GM21390 (cell line): ENCODE results near the gene MARCHF10.

Experiments used
- ATAC-seq: cut with Tn5 transposase; IDR thresholded peaks from one replicate; pipeline ENCODE4 v1.9.1; 2021; ENCODE audit not compliant: unreplicated experiment

Gene MARCHF10

DNA sequence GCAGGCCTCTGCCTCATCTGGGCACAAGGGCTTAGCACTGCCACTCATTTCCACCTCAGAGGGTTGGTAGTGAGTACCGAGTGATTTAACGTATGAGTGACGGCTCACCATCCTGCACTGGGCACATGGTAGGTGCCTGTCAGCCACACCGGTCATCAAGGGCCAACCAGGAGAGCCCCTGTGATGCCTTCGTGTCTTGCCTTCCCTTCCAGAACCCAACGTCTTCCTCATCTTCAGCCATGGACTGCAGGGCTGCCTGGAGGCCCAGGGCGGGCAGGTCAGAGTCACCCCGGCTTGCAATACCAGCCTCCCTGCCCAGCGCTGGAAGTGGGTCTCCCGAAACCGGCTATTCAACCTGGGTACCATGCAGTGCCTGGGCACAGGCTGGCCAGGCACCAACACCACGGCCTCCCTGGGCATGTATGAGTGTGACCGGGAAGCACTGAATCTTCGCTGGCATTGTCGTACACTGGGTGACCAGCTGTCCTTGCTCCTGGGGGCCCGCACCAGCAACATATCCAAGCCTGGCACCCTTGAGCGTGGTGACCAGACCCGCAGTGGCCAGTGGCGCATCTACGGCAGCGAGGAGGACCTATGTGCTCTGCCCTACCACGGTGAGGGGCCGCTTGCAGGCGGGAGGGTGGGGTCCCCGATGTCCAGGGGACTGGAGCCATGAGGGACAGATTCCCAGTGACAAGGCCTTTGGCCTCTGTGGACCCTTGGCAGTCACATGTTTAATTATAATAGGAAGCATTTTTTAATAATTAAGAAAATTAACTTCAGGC, 143.6 kb downstream of the MARCHF10 start:
- ATAC-seq, result no peak

DNA sequence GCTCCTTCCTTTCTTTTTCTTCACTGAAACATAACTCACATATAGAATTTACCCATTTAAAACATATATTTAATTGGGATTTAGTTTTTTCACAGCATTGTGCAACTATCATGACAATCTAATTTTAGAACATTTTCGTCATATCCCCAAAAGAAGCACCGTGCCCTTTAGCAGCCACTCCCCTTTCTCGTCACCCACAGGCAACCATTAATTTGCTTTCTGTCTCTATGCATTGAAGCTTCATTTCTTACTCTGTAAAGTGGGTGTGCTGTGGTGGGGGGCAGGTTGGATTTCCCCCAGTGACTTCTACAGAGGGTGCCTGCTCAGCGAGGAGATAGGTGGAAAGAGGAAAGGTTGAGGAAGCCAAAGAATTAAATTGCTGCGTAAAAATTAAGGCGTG, 144.8 kb downstream of the MARCHF10 start:
- no peak for ATAC-seq

DNA sequence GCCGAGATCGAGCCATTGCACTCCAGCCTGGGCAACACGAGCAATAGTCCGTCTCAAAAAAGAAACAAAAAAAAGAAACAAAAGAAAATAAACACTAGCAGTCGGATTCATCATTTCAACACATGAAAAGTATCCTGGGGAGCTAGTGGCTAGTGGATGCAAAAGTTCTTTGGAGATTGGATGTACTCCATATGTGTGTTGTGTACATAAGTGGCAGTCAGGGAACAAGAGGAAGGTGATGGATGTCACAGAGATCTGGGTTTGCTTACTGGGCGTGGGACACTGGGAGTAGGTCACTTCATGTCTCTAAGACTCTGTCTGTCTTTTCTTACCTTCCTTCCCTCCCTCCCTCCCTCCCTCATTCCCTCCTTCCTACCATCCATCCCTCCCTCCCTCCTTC, 145.3 kb downstream of the MARCHF10 start:
- no peak for ATAC-seq

DNA sequence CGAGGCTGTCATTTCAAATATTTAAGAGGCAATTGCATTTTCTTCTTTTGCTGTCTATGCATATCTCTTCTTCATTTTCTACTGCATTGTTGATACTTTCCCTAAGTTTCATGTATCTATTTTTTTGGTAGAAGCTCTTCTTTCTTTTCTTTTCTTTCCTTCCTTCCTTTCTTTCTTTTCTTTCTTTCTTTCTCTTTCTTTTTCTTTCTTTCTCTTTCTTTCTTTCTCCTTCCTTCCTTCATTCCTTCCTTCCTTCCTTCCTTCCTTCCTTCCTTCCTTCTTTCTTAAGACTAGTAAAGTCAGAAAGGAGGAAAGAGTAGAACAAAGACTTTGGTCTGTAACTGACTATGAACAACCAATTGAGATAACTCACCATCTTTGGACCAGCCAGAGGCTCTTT, 146.8 kb downstream of the MARCHF10 start:
- ATAC-seq, result no peak

DNA sequence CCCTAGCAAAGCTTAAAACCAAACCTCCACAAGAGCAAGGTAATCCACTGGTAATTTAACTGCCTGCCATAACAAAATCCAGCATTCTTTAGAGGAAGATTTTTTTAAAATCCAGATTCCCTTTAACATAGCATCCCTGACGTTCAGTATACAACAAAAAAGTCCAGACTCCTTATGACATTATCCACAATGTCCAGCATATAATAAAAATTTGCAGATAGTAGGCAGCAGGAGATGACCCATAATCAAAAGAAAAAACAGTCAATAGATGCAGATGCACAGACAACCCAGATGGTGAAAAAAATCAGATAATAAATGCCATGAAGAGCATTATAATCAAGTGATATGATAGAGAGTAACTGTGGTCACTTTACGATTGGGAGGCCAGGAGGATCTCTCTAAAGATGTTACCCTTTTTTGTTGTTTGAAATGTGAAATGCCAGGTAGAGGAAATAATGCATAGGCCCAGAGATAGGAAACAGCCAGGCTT, 147.4 kb downstream of the MARCHF10 start:
- ATAC-seq, result no peak

DNA sequence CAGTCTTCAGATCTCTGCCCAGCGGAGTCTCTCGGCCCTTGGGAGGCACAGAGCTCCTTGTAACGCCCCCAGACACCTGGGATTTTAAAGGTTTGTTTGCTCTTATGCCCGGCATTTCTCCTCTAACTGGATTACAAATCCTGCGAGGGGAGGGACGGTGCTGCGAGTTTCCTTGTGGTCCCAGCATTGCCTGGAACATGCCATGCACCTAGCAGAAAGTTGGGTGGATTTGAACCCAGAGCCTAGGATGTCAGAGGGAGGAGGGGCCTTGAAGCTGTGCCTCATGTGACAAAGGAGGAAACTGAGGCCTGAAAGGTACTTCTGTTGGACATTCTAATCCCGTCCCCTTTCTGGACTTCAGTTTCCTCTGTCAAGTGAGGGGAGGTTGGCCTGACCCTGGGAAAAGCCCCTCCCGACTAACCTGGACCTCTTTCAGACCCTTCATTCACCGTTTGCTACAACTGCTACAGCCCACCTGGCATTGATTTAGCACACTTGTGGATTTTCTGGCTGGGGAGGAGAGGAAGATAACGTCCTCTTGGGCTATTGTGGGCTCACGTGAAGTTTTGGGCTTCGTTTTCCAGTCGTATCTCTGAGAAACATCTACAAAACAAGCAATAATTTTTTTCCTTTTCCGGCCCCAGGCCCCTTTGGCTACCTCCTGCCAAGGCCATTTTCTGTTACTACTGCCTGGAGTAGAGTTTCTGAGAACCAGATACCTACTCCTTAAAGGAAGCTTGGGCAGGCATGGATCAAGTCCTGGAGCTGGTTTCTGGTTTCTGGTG, 149.8 kb downstream of the MARCHF10 start:
- no peak for ATAC-seq

DNA sequence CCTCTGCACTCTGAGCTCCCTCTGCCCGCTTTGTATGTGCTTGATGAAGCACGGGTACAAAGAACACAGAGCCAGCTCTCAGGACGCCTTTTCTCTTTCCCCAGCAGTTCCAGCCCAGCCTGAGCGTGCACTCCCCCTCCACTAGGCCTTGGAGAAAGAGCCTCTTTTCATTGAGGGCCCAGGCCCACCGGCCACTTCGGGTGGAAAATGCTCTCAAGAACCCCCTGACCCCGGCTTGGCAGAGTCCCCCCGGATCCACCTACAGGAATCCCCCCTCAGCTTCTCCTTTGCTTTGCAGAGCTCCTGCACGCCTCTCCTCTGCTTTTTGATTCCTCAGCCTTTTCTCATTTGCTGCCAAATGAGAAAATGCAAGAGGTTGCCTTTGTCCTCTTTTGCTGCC, 150.4 kb downstream of the MARCHF10 start:
- no peak for ATAC-seq

DNA sequence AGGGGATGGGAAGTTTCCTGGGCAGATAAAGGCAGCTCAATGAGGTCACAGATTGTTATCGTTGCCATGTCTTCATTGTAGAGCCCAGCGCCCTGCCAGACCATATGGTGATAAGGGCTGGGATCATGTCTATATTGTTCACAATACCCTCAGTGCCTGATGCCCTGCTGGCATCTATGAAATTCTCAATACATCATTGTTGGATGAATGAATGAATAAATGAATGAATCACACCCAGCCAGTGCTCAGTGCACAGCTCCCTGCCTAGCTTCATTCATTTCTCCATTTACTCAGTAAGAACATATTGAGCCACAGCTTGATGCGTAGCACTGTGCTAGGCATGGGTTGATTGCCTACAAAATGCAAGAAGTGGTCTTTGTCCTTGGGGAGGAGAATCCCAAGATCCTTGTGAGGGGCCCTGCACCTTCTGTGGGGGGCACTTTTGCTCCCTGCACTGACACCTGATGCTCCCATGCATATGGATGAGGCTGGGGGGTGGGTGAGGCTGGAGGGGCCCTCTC, 150.9 kb downstream of the MARCHF10 start:
- ATAC-seq, result no peak

DNA sequence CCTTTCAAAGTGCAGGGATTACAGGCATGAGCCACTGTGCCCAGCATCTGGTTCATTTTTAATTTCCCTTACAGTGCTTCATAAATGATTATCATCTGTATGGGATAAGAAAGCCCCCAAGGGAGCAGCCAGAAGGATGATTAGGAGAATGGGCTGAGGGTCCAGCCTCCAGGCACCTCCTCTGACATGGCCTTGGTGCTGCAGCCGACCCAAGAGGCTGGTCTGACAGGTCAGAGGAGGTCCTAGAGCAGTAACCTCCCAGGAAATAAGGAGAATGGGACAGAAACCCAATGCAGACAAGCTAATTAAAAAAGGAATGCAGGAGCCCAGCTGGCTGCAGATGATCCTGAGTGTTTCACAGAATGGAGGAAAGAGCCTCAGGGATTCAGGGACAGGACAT, 151.7 kb downstream of the MARCHF10 start:
- ATAC-seq, result no peak

DNA sequence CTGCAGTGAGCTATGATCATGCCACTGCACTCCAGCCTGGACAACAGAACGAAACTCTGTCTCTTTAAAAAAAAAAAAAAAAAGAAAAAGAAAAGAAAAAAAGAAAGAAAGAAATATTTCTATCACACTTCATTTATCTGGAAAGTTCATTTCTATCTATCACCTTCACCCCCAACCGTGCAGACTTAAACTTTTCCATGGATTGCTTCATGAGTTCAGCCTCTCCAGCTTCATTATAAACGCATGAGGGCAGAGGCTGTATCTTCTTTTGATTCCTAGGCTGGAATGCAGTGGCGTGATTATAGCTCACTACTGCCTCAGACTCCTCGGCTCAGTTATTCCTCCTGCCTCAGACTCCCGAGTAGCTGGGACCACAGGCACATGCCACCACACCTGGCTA, 152.5 kb downstream of the MARCHF10 start:
- no peak for ATAC-seq

DNA sequence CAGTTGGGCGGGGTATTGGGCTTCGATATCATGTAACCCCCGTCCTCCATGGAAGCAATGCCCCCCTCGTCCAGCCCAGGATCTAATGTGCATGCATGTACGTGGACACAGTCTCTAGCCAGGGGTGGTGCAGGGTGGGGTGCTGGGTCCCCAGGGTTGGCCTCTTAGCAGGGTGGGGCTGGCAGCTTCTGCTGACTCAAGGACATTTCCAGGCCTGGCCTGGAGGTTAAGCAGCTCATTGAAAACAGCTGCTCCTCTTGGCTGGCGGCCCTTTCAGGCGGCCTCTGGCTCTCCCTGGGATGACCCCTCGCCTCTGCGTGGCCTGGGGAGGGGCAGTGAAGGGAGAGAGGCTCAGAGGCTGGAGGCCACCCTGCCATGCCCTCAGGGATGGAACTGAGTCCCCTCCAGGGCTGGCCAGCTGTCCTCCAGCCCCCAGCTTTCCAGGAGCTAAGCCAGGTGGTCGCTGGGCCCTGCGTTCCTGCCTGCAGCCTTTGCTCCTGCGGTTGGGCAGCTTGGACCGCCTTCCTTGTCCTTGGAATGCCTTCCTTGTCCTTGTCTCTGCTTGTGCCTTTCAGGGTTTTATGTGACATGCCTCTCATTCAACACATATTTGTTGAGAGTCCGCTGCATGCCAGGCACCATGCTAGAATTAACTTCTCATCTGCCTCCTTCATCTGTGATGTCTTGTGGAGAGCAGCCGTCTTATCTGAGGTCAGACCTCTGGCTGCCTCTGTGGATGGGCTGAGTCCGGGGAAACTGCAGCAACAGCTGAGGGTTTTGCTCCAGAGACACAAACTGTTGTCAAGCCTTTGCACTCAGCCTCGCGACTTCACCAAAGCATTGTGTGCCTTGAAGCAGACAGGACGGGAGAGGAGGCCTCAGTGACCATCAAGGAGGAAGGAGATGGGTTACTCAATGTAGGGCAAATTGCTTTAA, 154.0 kb downstream of the MARCHF10 start:
- ATAC-seq, result no peak

DNA sequence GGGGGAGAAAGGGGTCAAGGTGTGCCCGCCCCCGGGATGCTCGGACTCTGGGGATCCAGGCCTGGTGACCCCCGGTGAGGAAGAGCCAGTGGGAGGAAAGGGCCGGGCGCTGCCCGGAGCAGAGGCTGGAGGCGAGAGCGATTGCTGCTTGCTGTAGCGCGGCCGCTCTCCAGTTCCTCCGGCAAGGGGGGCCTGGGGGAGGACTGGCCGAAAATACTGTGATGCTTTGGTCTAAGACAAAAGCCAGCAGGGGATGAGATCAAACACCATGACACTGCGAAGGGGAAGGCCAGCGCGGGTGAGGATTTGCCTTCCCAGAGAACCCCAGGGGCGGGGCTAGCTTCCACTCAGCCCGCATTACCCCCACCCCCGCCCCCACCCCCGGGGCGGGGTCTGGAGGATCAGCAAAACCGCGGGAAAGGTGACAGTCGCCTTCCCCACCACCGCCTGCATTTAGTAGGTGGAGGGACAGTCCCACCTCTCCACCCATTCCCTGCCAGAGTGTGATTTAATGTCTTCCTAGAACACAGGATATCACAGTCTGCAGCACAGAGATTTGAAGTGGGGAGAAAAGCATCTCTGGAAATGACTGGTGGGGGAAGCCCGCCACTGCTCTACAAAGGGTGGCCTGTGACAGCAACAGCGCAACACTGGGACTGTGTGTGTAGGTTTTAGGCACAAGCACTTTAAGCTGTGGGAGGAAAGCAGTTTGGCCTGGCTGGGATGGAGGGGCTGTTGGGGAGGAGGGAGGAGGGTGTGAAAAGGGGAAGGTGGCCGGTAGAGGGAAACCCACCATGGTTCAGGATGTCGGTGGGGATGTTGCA, 154.9 kb downstream of the MARCHF10 start:
- peak; percentile 79 for ATAC-seq

DNA sequence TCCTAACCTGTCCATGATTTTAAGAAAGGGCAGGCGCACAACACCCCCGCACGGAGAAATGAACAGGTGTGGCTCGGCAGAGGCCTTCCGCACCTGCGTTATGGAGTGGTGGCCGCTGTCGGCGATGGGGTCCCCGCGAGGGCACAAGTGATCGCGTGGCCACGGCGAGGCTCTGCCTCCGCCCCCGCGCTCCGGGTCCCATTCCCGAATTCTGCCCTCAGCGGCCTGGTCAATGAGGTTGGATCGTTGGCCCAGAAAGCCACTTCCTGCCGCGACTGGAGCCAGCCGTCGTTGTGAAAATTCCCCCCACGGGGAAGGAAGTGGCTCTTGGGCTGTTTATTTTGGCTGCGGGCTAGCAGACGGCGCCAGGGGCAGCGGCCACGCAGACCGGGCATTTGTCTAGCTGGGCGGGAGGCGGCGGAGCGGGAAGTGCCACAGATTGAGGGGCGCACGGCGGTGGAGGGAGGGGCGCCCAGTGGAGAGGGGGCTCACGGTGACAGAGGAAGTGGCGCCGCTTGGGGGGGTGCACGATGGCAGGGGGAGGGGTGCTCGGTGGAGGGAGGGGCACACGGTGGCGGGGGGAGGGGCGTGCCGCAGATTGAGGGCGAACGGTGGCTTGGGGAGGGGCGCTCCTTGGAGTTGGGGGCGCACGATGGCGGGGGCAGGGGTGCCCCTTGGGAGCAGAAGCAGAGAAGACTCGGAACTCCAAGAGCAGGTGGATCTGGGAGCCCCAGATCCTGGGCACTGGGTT, 155.7 kb downstream of the MARCHF10 start:
- no peak for ATAC-seq
